Gastrocnemius medialis (tissue), 4 donors: ENCODE results near the gene AKAP9.

Experiments
- POLR2A ChIP-seq, 2 donors: fragments of 450-650 bp; IDR thresholded peaks; one replicate each; pipeline ENCODE4 v1.6.1; 2017; ENCODE audit warnings: antibody characterized with exemption in 2 of 2, mild to moderate bottlenecking in 2 of 2, moderate library complexity in 2 of 2
- TF ChIP-seq, protein P1 (sequence below), 5 experiments: fragments of 450-650 bp in 3 of 5; fragments of 200-600 bp in 2 of 5; sonication (generic) in 2 of 5; IDR thresholded peaks in 4 of 5; conservative IDR thresholded peaks in 1 of 5; 1 replicate in 4 of 5; 2 replicates in 1 of 5; pipeline ENCODE4 v1.5.1; 2016 to 2019; ENCODE audit warnings: antibody characterized with exemption in 5 of 5, mild to moderate bottlenecking in 3 of 5, moderate library complexity in 3 of 5

- TF ChIP-seq POLR2A (IDR thresholded peaks at IDR 0.05), result no peak
- TF ChIP-seq, protein P1, sequence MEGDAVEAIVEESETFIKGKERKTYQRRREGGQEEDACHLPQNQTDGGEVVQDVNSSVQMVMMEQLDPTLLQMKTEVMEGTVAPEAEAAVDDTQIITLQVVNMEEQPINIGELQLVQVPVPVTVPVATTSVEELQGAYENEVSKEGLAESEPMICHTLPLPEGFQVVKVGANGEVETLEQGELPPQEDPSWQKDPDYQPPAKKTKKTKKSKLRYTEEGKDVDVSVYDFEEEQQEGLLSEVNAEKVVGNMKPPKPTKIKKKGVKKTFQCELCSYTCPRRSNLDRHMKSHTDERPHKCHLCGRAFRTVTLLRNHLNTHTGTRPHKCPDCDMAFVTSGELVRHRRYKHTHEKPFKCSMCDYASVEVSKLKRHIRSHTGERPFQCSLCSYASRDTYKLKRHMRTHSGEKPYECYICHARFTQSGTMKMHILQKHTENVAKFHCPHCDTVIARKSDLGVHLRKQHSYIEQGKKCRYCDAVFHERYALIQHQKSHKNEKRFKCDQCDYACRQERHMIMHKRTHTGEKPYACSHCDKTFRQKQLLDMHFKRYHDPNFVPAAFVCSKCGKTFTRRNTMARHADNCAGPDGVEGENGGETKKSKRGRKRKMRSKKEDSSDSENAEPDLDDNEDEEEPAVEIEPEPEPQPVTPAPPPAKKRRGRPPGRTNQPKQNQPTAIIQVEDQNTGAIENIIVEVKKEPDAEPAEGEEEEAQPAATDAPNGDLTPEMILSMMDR (IDR thresholded peaks at IDR 0.05 in 4 of 5, conservative IDR thresholded peaks at IDR 0.05 in 1 of 5), result no peak
Measured at GRCh38 chr7:91962419-91962818, 21.8 kb downstream of the AKAP9 start.
